ENCODE measurements around the gene MAP2. TPM values are rescaled to one million over a fixed set of nuclear protein-coding genes. Genes with fewer than 3 reads are reported as not detected.

The MAP2 gene
- not detected in 2 replicates for total RNA-seq

- Mint-ChIP-seq H3K9me3 (no peaks in the 10 kb centered on the region), H3K27ac (peak within 1 kb of the TSS; percentile 43), H3K27me3 (peaks cover 36% of the 10 kb centered on the region), H3K4me1 (peaks cover 10% of the 10 kb centered on the region), H3K36me3 (ENCODE audit: low read depth) (no peaks in the 10 kb centered on the region), H3K4me3 (peak within 1 kb of the TSS; percentile 81)
- intact Hi-C loops (cut with micrococcal nuclease) = loop anchor here (2.0 to 10.0 kb wide), 4 partner anchors 89 to 1026 kb away; no protein-coding TSS in a partner anchor
- DNase-seq = peak; percentile 91
These were observed at the start of gene MAP2 for GRCh38 chr2:209423562-209424198. TSS of gene MAP2 (plus strand) at chr2:209424047. CDS start at chr2:209653171, 229,124 bp downstream.

- H3K27ac Mint-ChIP-seq = no peak overlapping the region
- H3K27me3 Mint-ChIP-seq = no peaks in the 10 kb centered on the region
- no peak overlapping the region for H3K4me3 Mint-ChIP-seq
- no peaks in the 10 kb centered on the region for H3K36me3 Mint-ChIP-seq (ENCODE audit: low read depth)
- H3K4me1 Mint-ChIP-seq = no peaks in the 10 kb centered on the region
- no peak for DNase-seq
- peaks cover 5% of the 10 kb centered on the region for H3K9me3 Mint-ChIP-seq
- intact Hi-C loops (cut with micrococcal nuclease) = no loop called here
These were observed 47.2 kb upstream of the MAP2 start for GRCh38 chr2:209376686-209377085.

GRCh38 chr2:209380293-209380692 is 43.6 kb upstream of the MAP2 start:
- Mint-ChIP-seq H3K4me1 (no peaks in the 10 kb centered on the region), H3K9me3 (no peaks in the 10 kb centered on the region), H3K36me3 (ENCODE audit: low read depth) (no peaks in the 10 kb centered on the region), H3K27me3 (no peaks in the 10 kb centered on the region), H3K27ac (no peak overlapping the region), H3K4me3 (no peak overlapping the region)
- intact Hi-C loops (cut with micrococcal nuclease) = no loop called here
- DNase-seq = no peak

- no peak overlapping the region for H3K4me3 Mint-ChIP-seq
- H3K36me3 Mint-ChIP-seq (ENCODE audit: low read depth) = no peaks in the 10 kb centered on the region
- H3K9me3 Mint-ChIP-seq = no peaks in the 10 kb centered on the region
- no peak for DNase-seq
- H3K4me1 Mint-ChIP-seq = no peaks in the 10 kb centered on the region
- no peaks in the 10 kb centered on the region for H3K27me3 Mint-ChIP-seq
- H3K27ac Mint-ChIP-seq = no peak overlapping the region
- intact Hi-C loops (cut with micrococcal nuclease) = no loop called here
These were observed 42.8 kb upstream of the MAP2 start for GRCh38 chr2:209381091-209381490.

- Mint-ChIP-seq H3K4me1 (no peaks in the 10 kb centered on the region), H3K9me3 (no peaks in the 10 kb centered on the region), H3K36me3 (ENCODE audit: low read depth) (no peaks in the 10 kb centered on the region), H3K27me3 (no peaks in the 10 kb centered on the region), H3K4me3 (no peak overlapping the region), H3K27ac (no peak overlapping the region)
- intact Hi-C loops (cut with micrococcal nuclease) = no loop called here
- DNase-seq = no peak
These were observed 41.1 kb upstream of the MAP2 start for GRCh38 chr2:209382775-209383174.

- Mint-ChIP-seq H3K4me1 (no peaks in the 10 kb centered on the region), H3K27ac (no peak overlapping the region), H3K9me3 (no peaks in the 10 kb centered on the region), H3K4me3 (no peak overlapping the region), H3K27me3 (no peaks in the 10 kb centered on the region), H3K36me3 (ENCODE audit: low read depth) (no peaks in the 10 kb centered on the region)
- DNase-seq = no peak
- intact Hi-C loops (cut with micrococcal nuclease) = no loop called here
These were observed 40.6 kb upstream of the MAP2 start for GRCh38 chr2:209383212-209383611.

- no peaks in the 10 kb centered on the region for H3K4me1 Mint-ChIP-seq
- no peaks in the 10 kb centered on the region for H3K27me3 Mint-ChIP-seq
- H3K27ac Mint-ChIP-seq = no peak overlapping the region
- intact Hi-C loops (cut with micrococcal nuclease) = no loop called here
- H3K36me3 Mint-ChIP-seq (ENCODE audit: low read depth) = no peaks in the 10 kb centered on the region
- DNase-seq = no peak
- H3K4me3 Mint-ChIP-seq = no peak overlapping the region
- no peaks in the 10 kb centered on the region for H3K9me3 Mint-ChIP-seq
These were observed 36.5 kb upstream of the MAP2 start for GRCh38 chr2:209387389-209387788.

- H3K27ac Mint-ChIP-seq = no peak overlapping the region
- H3K4me1 Mint-ChIP-seq = no peaks in the 10 kb centered on the region
- intact Hi-C loops (cut with micrococcal nuclease) = no loop called here
- H3K36me3 Mint-ChIP-seq (ENCODE audit: low read depth) = no peaks in the 10 kb centered on the region
- H3K9me3 Mint-ChIP-seq = no peaks in the 10 kb centered on the region
- H3K4me3 Mint-ChIP-seq = no peak overlapping the region
- no peaks in the 10 kb centered on the region for H3K27me3 Mint-ChIP-seq
- DNase-seq = no peak
These were observed 35.3 kb upstream of the MAP2 start for GRCh38 chr2:209388446-209389037.

GRCh38 chr2:209389171-209389618 is 34.7 kb upstream of the MAP2 start:
- Mint-ChIP-seq H3K9me3 (no peaks in the 10 kb centered on the region), H3K27ac (no peak overlapping the region), H3K36me3 (ENCODE audit: low read depth) (no peaks in the 10 kb centered on the region), H3K4me1 (no peaks in the 10 kb centered on the region), H3K4me3 (no peak overlapping the region), H3K27me3 (no peaks in the 10 kb centered on the region)
- DNase-seq = no peak
- intact Hi-C loops (cut with micrococcal nuclease) = no loop called here

- Mint-ChIP-seq H3K4me3 (no peak overlapping the region), H3K36me3 (ENCODE audit: low read depth) (no peaks in the 10 kb centered on the region), H3K27me3 (no peaks in the 10 kb centered on the region), H3K27ac (no peak overlapping the region), H3K4me1 (no peaks in the 10 kb centered on the region), H3K9me3 (no peaks in the 10 kb centered on the region)
- intact Hi-C loops (cut with micrococcal nuclease) = no loop called here
- no peak for DNase-seq
These were observed 33.0 kb upstream of the MAP2 start for GRCh38 chr2:209390839-209391238.

GRCh38 chr2:209391776-209392401 is 32.0 kb upstream of the MAP2 start:
- intact Hi-C loops (cut with micrococcal nuclease) = no loop called here
- Mint-ChIP-seq H3K9me3 (no peaks in the 10 kb centered on the region), H3K4me3 (no peak overlapping the region), H3K27me3 (no peaks in the 10 kb centered on the region), H3K27ac (no peak overlapping the region), H3K36me3 (ENCODE audit: low read depth) (no peaks in the 10 kb centered on the region), H3K4me1 (no peaks in the 10 kb centered on the region)
- DNase-seq = no peak

- no peaks in the 10 kb centered on the region for H3K4me1 Mint-ChIP-seq
These were observed 28.6 kb upstream of the MAP2 start for GRCh38 chr2:209395229-209395628.

GRCh38 chr2:209395652-209396051 is 28.2 kb upstream of the MAP2 start:
- no peaks in the 10 kb centered on the region for H3K9me3 Mint-ChIP-seq
- H3K4me1 Mint-ChIP-seq = no peaks in the 10 kb centered on the region
- H3K27ac Mint-ChIP-seq = no peak overlapping the region
- intact Hi-C loops (cut with micrococcal nuclease) = no loop called here
- H3K4me3 Mint-ChIP-seq = no peak overlapping the region
- no peaks in the 10 kb centered on the region for H3K36me3 Mint-ChIP-seq (ENCODE audit: low read depth)
- DNase-seq = no peak
- no peaks in the 10 kb centered on the region for H3K27me3 Mint-ChIP-seq

More at GRCh38 chr2:209395229-209395628, 28.6 kb upstream of the MAP2 start:
- H3K4me3 Mint-ChIP-seq = no peak overlapping the region
- H3K9me3 Mint-ChIP-seq = no peaks in the 10 kb centered on the region
- H3K27me3 Mint-ChIP-seq = no peaks in the 10 kb centered on the region
- H3K36me3 Mint-ChIP-seq (ENCODE audit: low read depth) = no peaks in the 10 kb centered on the region
- H3K27ac Mint-ChIP-seq = no peak overlapping the region
- intact Hi-C loops (cut with micrococcal nuclease) = no loop called here
- DNase-seq = no peak

GRCh38 chr2:209398463-209398862 is 25.4 kb upstream of the MAP2 start:
- intact Hi-C loops (cut with micrococcal nuclease) = no loop called here
- H3K9me3 Mint-ChIP-seq = no peaks in the 10 kb centered on the region
- H3K4me3 Mint-ChIP-seq = no peak overlapping the region
- no peaks in the 10 kb centered on the region for H3K4me1 Mint-ChIP-seq
- DNase-seq = no peak
- H3K36me3 Mint-ChIP-seq (ENCODE audit: low read depth) = no peaks in the 10 kb centered on the region
- no peak overlapping the region for H3K27ac Mint-ChIP-seq
- no peaks in the 10 kb centered on the region for H3K27me3 Mint-ChIP-seq
